GM19455 (cell line): ENCODE results near the gene RPS21.

Experiments used
- ATAC-seq: cut with Tn5 transposase; IDR thresholded peaks from one replicate; pipeline ENCODE4 v1.9.1; 2021; ENCODE audit not compliant: unreplicated experiment

Gene RPS21

GRCh38 chr20:62409086-62409853 lies 22.4 kb downstream of the RPS21 start:
- no peak for ATAC-seq

- no peak for ATAC-seq
Observed at GRCh38 chr20:62409931-62410745, 23.2 kb downstream of the RPS21 start.

- ATAC-seq: no peak
Observed at GRCh38 chr20:62410746-62411478, 24.0 kb downstream of the RPS21 start.

GRCh38 chr20:62411479-62412193 lies 24.7 kb downstream of the RPS21 start:
- ATAC-seq: no peak

- ATAC-seq: no peak
Observed at GRCh38 chr20:62412194-62413024, 25.5 kb downstream of the RPS21 start.

- no peak for ATAC-seq
Observed at GRCh38 chr20:62413025-62413570, 26.2 kb downstream of the RPS21 start.

- no peak for ATAC-seq
Observed at GRCh38 chr20:62413896-62414481, 27.1 kb downstream of the RPS21 start.

GRCh38 chr20:62415354-62416111 lies 28.6 kb downstream of the RPS21 start:
- no peak for ATAC-seq

GRCh38 chr20:62416651-62417637 lies 30.0 kb downstream of the RPS21 start:
- no peak for ATAC-seq

- ATAC-seq: no peak
Observed at GRCh38 chr20:62417981-62418708, 31.2 kb downstream of the RPS21 start.

- no peak for ATAC-seq
Observed at GRCh38 chr20:62418709-62419487, 32.0 kb downstream of the RPS21 start.

- no peak for ATAC-seq
Observed at GRCh38 chr20:62419759-62420158, 32.9 kb downstream of the RPS21 start.

GRCh38 chr20:62420846-62421715 lies 34.2 kb downstream of the RPS21 start:
- no peak for ATAC-seq

GRCh38 chr20:62421716-62421990 lies 34.8 kb downstream of the RPS21 start:
- no peak for ATAC-seq

GRCh38 chr20:62422636-62423325 lies 35.9 kb downstream of the RPS21 start:
- ATAC-seq: no peak
